GM23338 (cell line): ENCODE results near the gene XPOT. TPM values are rescaled to one million over a fixed set of nuclear protein-coding genes. Genes with fewer than 3 reads are reported as not detected.

Experiments
- ATAC-seq: fragments of 200-7000 bp; cut with Tn5 transposase; 3 replicates; pipeline ENCODE4 v1.9.1; 2020
- DNase-seq: peaks from one replicate; pipeline ENCODE4 v3.0.0-alpha.2; 2015; ENCODE audit warnings: low spot score
- H2AFZ ChIP-seq: fragments of 200-600 bp; sonication (generic); 2 replicates; pipeline ENCODE4 v1.8.0; 2016; ENCODE audit warnings: antibody characterized with exemption, mild to moderate bottlenecking, moderate library complexity
- H3F3A ChIP-seq: fragments of 200-600 bp; sonication (generic); replicated peaks from 2 replicates; pipeline ENCODE4 v1.8.0; 2017; ENCODE audit warnings: antibody characterized with exemption, mixed run types, low read depth
- H3K27ac ChIP-seq: fragments of 200-600 bp; sonication (generic); 2 replicates; pipeline ENCODE4 v1.6.1; 2016; ENCODE audit warnings: low read depth
- H3K27me3 ChIP-seq: fragments of 200-600 bp; sonication (generic); 2 replicates; pipeline ENCODE4 v1.8.0; 2016; ENCODE audit warnings: mild to moderate bottlenecking, mixed run types, moderate library complexity; ENCODE audit not compliant: insufficient read depth
- H3K36me3 ChIP-seq: fragments of 200-600 bp; sonication (generic); 2 replicates; pipeline ENCODE4 v1.8.0; 2016; ENCODE audit warnings: mild to moderate bottlenecking; ENCODE audit not compliant: insufficient read depth
- H3K4me1 ChIP-seq: fragments of 200-600 bp; sonication (generic); 2 replicates; pipeline ENCODE4 v1.8.0; 2016; ENCODE audit warnings: mild to moderate bottlenecking, moderate library complexity; ENCODE audit not compliant: insufficient read depth
- H3K4me2 ChIP-seq: fragments of 200-600 bp; sonication (generic); 2 replicates; pipeline ENCODE4 v1.7.1; 2017; ENCODE audit warnings: mixed run types
- H3K4me3 ChIP-seq: fragments of 200-600 bp; sonication (generic); 2 replicates; pipeline ENCODE4 v1.6.1; 2016; ENCODE audit warnings: mixed run types
- H3K79me2 ChIP-seq: fragments of 200-600 bp; sonication (generic); replicated peaks from 2 replicates; pipeline ENCODE4 v1.8.0; 2017; ENCODE audit warnings: mild to moderate bottlenecking; ENCODE audit not compliant: insufficient read depth
- H3K9me2 ChIP-seq: fragments of 200-600 bp; sonication (generic); 2 replicates; pipeline ENCODE4 v1.8.0; 2017; ENCODE audit not compliant: insufficient read depth
- H4K20me1 ChIP-seq: fragments of 200-600 bp; sonication (generic); replicated peaks from 2 replicates; pipeline ENCODE4 v1.8.0; 2017; ENCODE audit warnings: mild to moderate bottlenecking; ENCODE audit not compliant: insufficient read depth
- H3K27ac Mint-ChIP-seq: 2 replicates; pipeline ENCODE4 v1.8.0; 2020; ENCODE audit warnings: inconsistent platforms, mild to moderate bottlenecking, moderate library complexity, mixed read lengths
- H3K27me3 Mint-ChIP-seq: 3 replicates; pipeline ENCODE4 v1.8.0; 2022; ENCODE audit warnings: low read depth, mild to moderate bottlenecking, moderate library complexity, mixed read lengths, inconsistent platforms; ENCODE audit not compliant: insufficient read depth, poor library complexity
- H3K36me3 Mint-ChIP-seq: 3 replicates; pipeline ENCODE4 v1.8.0; 2021; ENCODE audit warnings: low read depth, mild to moderate bottlenecking, inconsistent platforms, moderate library complexity, mixed read lengths
- H3K4me1 Mint-ChIP-seq: 3 replicates; pipeline ENCODE4 v1.8.0; 2020; ENCODE audit warnings: mild to moderate bottlenecking, inconsistent platforms, mixed read lengths
- H3K4me3 Mint-ChIP-seq: 3 replicates; pipeline ENCODE4 v1.8.0; 2021; ENCODE audit warnings: moderate library complexity, mild to moderate bottlenecking, inconsistent platforms, mixed read lengths
- H3K9me3 Mint-ChIP-seq: 3 replicates; pipeline ENCODE4 v1.8.0; 2020; ENCODE audit warnings: moderate library complexity, mild to moderate bottlenecking, inconsistent platforms, mixed read lengths
- CREB1 ChIP-seq: fragments of 250-450 bp; sonication (Bioruptor Pico); IDR thresholded peaks from 2 replicates; pipeline ENCODE4 v1.5.0; 2020; ENCODE audit warnings: low read depth, mild to moderate bottlenecking, moderate library complexity
- EZH2 ChIP-seq: fragments of 200-600 bp; sonication (generic); IDR thresholded peaks from one replicate; pipeline ENCODE4 v1.8.0; 2017; ENCODE audit warnings: antibody characterized with exemption, mild to moderate bottlenecking, low read depth; ENCODE audit not compliant: unreplicated experiment
- EZH2phosphoT487 ChIP-seq: fragments of 200-600 bp; sonication (generic); IDR thresholded peaks from one replicate; pipeline ENCODE4 v1.8.1; 2018; ENCODE audit warnings: antibody characterized with exemption; ENCODE audit not compliant: unreplicated experiment
- JUNB ChIP-seq: IDR thresholded peaks from one replicate; pipeline ENCODE4 v1.6.1; 2016; ENCODE audit warnings: antibody characterized with exemption; ENCODE audit not compliant: unreplicated experiment
- NANOG ChIP-seq: IDR thresholded peaks from 2 replicates; pipeline ENCODE4 v1.6.1; 2016; ENCODE audit warnings: antibody characterized with exemption, borderline replicate concordance
- POLR2AphosphoS5 ChIP-seq: IDR thresholded peaks from 2 replicates; pipeline ENCODE4 v1.6.1; 2016; ENCODE audit warnings: antibody characterized with exemption, low read depth
- STAT1 ChIP-seq: IDR thresholded peaks from one replicate; pipeline ENCODE4 v1.6.1; 2016; ENCODE audit warnings: antibody characterized with exemption; ENCODE audit not compliant: unreplicated experiment
- ZNF114 ChIP-seq: fragments of 250-450 bp; sonication (Bioruptor Pico); IDR thresholded peaks from 2 replicates; pipeline ENCODE4 v1.5.0; 2020; ENCODE audit warnings: mild to moderate bottlenecking, moderate library complexity
- ZNF331 ChIP-seq: fragments of 250-450 bp; sonication (Bioruptor Pico); IDR thresholded peaks from 2 replicates; pipeline ENCODE4 v1.5.0; 2020; ENCODE audit warnings: low read depth, mild to moderate bottlenecking, moderate library complexity
- polyA plus RNA-seq: library from polyadenylated mRNA; unstranded; fragments of >200 nt; fragmentation: Nextera tagmentation; extraction: Ambion mirVana; gene quantifications from 2 replicates; pipeline ENCODE4 v1.2.1, GENCODE V29; 2016
- total RNA-seq: library from RNA; depleted of rRNA; stranded (reverse); fragments of >200 nt; shearing (Covaris generic); gene quantifications from 2 replicates; pipeline ENCODE4 v1.2.3, GENCODE V29; 2014
- TF ChIP-seq, protein P1 (sequence below): fragments of 250-450 bp; sonication (Bioruptor Pico); IDR thresholded peaks from 2 replicates; pipeline ENCODE4 v1.5.0; 2020; ENCODE audit warnings: mild to moderate bottlenecking, moderate library complexity
- TF ChIP-seq, protein P2 (sequence below): IDR thresholded peaks from 2 replicates; pipeline ENCODE4 v1.6.1; 2016; ENCODE audit warnings: antibody characterized with exemption
- TF ChIP-seq, protein P3 (sequence below), 2 experiments: fragments of 200-600 bp in 1 of 2; sonication (generic) in 1 of 2; conservative IDR thresholded peaks; 2 replicates each; pipeline versions ENCODE4 v1.5.1 to v1.6.1; 2016 to 2017; ENCODE audit warnings: antibody characterized with exemption in 2 of 2, low read depth in 2 of 2, mild to moderate bottlenecking in 2 of 2, moderate library complexity in 1 of 2
- TF ChIP-seq, protein P4 (sequence below): IDR thresholded peaks from one replicate; pipeline ENCODE4 v1.6.1; 2018; ENCODE audit warnings: antibody characterized with exemption; ENCODE audit not compliant: unreplicated experiment

Gene XPOT
- total and polyA plus RNA-seq, 2 experiments from 2014 or later: 58.7 to 145 TPM

DNA sequence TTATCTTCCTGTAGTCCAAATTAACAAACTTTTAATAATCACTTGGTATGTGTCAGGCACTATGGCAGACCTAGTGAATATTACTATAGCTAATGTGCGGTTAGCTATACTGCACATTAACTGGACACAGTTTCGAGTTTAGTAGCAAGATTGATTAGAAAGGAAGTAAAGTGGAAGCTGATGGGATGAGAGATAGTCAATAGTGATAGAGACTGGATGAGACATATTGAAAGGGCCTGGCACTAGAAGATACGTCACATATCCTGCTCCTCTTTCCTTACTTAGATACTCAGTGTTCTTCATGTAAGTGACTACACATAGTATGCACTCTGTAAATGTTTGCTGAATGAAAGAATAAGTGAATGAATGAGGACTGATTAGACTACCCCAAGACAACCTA is 53.3 kb downstream of the XPOT start:
- Histone ChIP-seq H3K4me1 (peaks cover 6% of the 10 kb centered on the region; the same call in 1 of the 2 replicates), H3K4me3 (no peak overlapping the region), H3K27me3 (no peaks in the 10 kb centered on the region), H3F3A (no peaks in the 10 kb centered on the region), H3K27ac (no peak overlapping the region), H3K79me2 (peaks cover 80% of the 10 kb centered on the region), H3K4me2 (no peak overlapping the region), H4K20me1 (peaks cover 11% of the 10 kb centered on the region; the same call in 1 of the 2 replicates), H2AFZ (no peak overlapping the region), H3K36me3 (peaks cover 4% of the 10 kb centered on the region; the same call in 1 of the 2 replicates), H3K9me2 (no peaks in the 10 kb centered on the region)
- DNase-seq (no peak), ATAC-seq (no peak)
- Mint-ChIP-seq H3K4me3 (no peak overlapping the region), H3K4me1 (peaks cover 19% of the 10 kb centered on the region), H3K27ac (no peak overlapping the region), H3K27me3 (no peaks in the 10 kb centered on the region), H3K36me3 (peaks cover 36% of the 10 kb centered on the region; the same call in 2 of the 3 replicates), H3K9me3 (no peaks in the 10 kb centered on the region)
- TF ChIP-seq, protein P1, sequence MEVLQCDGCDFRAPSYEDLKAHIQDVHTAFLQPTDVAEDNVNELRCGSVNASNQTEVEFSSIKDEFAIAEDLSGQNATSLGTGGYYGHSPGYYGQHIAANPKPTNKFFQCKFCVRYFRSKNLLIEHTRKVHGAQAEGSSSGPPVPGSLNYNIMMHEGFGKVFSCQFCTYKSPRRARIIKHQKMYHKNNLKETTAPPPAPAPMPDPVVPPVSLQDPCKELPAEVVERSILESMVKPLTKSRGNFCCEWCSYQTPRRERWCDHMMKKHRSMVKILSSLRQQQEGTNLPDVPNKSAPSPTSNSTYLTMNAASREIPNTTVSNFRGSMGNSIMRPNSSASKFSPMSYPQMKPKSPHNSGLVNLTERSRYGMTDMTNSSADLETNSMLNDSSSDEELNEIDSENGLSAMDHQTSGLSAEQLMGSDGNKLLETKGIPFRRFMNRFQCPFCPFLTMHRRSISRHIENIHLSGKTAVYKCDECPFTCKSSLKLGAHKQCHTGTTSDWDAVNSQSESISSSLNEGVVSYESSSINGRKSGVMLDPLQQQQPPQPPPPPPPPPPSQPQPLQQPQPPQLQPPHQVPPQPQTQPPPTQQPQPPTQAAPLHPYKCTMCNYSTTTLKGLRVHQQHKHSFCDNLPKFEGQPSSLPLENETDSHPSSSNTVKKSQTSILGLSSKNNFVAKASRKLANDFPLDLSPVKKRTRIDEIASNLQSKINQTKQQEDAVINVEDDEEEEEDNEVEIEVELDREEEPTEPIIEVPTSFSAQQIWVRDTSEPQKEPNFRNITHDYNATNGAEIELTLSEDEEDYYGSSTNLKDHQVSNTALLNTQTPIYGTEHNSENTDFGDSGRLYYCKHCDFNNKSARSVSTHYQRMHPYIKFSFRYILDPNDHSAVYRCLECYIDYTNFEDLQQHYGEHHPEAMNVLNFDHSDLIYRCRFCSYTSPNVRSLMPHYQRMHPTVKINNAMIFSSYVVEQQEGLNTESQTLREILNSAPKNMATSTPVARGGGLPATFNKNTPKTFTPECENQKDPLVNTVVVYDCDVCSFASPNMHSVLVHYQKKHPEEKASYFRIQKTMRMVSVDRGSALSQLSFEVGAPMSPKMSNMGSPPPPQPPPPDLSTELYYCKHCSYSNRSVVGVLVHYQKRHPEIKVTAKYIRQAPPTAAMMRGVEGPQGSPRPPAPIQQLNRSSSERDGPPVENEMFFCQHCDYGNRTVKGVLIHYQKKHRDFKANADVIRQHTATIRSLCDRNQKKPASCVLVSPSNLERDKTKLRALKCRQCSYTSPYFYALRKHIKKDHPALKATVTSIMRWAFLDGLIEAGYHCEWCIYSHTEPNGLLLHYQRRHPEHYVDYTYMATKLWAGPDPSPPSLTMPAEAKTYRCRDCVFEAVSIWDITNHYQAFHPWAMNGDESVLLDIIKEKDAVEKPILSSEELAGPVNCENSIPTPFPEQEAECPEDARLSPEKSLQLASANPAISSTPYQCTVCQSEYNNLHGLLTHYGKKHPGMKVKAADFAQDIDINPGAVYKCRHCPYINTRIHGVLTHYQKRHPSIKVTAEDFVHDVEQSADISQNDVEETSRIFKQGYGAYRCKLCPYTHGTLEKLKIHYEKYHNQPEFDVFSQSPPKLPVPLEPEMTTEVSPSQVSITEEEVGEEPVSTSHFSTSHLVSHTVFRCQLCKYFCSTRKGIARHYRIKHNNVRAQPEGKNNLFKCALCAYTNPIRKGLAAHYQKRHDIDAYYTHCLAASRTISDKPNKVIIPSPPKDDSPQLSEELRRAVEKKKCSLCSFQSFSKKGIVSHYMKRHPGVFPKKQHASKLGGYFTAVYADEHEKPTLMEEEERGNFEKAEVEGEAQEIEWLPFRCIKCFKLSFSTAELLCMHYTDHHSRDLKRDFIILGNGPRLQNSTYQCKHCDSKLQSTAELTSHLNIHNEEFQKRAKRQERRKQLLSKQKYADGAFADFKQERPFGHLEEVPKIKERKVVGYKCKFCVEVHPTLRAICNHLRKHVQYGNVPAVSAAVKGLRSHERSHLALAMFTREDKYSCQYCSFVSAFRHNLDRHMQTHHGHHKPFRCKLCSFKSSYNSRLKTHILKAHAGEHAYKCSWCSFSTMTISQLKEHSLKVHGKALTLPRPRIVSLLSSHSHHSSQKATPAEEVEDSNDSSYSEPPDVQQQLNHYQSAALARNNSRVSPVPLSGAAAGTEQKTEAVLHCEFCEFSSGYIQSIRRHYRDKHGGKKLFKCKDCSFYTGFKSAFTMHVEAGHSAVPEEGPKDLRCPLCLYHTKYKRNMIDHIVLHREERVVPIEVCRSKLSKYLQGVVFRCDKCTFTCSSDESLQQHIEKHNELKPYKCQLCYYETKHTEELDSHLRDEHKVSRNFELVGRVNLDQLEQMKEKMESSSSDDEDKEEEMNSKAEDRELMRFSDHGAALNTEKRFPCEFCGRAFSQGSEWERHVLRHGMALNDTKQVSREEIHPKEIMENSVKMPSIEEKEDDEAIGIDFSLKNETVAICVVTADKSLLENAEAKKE (CRISPR knock-in tag): no peak
- no peak for TF ChIP-seq ZNF331
- TF ChIP-seq, protein P2, sequence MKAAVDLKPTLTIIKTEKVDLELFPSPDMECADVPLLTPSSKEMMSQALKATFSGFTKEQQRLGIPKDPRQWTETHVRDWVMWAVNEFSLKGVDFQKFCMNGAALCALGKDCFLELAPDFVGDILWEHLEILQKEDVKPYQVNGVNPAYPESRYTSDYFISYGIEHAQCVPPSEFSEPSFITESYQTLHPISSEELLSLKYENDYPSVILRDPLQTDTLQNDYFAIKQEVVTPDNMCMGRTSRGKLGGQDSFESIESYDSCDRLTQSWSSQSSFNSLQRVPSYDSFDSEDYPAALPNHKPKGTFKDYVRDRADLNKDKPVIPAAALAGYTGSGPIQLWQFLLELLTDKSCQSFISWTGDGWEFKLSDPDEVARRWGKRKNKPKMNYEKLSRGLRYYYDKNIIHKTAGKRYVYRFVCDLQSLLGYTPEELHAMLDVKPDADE: no peak
- no peak for TF ChIP-seq STAT1
- TF ChIP-seq, protein P3, sequence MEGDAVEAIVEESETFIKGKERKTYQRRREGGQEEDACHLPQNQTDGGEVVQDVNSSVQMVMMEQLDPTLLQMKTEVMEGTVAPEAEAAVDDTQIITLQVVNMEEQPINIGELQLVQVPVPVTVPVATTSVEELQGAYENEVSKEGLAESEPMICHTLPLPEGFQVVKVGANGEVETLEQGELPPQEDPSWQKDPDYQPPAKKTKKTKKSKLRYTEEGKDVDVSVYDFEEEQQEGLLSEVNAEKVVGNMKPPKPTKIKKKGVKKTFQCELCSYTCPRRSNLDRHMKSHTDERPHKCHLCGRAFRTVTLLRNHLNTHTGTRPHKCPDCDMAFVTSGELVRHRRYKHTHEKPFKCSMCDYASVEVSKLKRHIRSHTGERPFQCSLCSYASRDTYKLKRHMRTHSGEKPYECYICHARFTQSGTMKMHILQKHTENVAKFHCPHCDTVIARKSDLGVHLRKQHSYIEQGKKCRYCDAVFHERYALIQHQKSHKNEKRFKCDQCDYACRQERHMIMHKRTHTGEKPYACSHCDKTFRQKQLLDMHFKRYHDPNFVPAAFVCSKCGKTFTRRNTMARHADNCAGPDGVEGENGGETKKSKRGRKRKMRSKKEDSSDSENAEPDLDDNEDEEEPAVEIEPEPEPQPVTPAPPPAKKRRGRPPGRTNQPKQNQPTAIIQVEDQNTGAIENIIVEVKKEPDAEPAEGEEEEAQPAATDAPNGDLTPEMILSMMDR (conservative IDR thresholded peaks at IDR 0.05; ENCODE audit: low read depth in 2 of 2): no peak
- no peak for TF ChIP-seq NANOG
- TF ChIP-seq JUNB: no peak
- no peak for TF ChIP-seq ZNF114 (CRISPR knock-in tag)
- TF ChIP-seq EZH2: no peak
- TF ChIP-seq POLR2AphosphoS5: no peak
- TF ChIP-seq, protein P4, sequence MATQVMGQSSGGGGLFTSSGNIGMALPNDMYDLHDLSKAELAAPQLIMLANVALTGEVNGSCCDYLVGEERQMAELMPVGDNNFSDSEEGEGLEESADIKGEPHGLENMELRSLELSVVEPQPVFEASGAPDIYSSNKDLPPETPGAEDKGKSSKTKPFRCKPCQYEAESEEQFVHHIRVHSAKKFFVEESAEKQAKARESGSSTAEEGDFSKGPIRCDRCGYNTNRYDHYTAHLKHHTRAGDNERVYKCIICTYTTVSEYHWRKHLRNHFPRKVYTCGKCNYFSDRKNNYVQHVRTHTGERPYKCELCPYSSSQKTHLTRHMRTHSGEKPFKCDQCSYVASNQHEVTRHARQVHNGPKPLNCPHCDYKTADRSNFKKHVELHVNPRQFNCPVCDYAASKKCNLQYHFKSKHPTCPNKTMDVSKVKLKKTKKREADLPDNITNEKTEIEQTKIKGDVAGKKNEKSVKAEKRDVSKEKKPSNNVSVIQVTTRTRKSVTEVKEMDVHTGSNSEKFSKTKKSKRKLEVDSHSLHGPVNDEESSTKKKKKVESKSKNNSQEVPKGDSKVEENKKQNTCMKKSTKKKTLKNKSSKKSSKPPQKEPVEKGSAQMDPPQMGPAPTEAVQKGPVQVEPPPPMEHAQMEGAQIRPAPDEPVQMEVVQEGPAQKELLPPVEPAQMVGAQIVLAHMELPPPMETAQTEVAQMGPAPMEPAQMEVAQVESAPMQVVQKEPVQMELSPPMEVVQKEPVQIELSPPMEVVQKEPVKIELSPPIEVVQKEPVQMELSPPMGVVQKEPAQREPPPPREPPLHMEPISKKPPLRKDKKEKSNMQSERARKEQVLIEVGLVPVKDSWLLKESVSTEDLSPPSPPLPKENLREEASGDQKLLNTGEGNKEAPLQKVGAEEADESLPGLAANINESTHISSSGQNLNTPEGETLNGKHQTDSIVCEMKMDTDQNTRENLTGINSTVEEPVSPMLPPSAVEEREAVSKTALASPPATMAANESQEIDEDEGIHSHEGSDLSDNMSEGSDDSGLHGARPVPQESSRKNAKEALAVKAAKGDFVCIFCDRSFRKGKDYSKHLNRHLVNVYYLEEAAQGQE: no peak
- TF ChIP-seq CREB1: no peak
- TF ChIP-seq EZH2phosphoT487: no peak
